GM19463 (cell line): ENCODE results near the gene KIAA0753.

ENCODE experiments used
- ATAC-seq: cut with Tn5 transposase; IDR thresholded peaks from one replicate; pipeline ENCODE4 v1.9.1; 2021; ENCODE audit warnings: mild to moderate bottlenecking, moderate library complexity; ENCODE audit not compliant: unreplicated experiment

KIAA0753 gene

DNA sequence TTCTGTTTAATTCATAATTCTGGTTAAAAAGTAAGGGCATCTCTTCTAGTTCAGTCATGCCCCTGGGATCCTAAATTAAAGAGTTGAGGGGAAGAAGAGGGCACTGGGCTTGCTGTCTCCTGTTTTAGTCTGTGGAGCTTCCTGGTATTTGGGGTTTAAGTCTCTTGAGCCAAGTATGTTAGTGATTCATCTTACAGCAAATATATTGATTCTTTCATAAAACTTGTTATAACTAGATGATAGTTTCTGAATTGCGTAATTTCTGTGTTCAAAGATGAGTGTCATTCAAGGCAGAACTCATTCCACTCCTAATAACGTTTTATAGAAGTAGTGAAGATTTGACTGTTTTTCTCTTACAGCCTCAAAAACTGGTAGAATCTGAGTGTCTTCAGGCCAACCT is 2.1 kb upstream of the KIAA0753 start:
- no peak for ATAC-seq

DNA sequence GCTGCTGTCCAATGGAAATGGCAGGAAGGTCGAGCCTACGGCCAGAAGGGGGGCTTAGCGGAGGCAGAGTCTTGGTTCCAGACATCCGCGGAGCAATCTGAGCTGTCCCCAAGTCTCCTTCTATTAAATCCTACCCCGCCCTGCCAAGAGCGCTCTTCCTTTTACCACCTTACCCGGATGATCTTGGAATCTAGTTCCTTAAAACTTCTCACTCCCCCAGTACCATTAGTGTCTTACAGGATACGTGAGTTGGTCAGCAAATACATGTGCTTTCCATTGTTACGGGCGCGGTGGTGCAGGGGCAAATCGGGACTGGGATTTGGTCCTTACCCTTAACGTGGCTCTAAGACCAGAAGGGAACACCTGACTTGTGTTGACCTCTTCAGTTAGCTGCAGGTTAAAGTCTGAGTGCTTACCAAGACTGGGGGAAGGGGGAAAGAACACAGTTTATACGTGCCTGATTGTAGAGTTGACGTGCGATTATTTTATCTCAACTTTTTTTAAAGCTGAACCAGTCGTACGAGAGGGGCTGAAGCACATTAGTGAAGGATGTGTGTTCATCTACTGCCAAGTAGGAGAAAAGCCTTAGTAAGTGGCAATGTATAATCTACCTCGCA is 844 bp upstream of the KIAA0753 start:
- ATAC-seq = no peak

DNA sequence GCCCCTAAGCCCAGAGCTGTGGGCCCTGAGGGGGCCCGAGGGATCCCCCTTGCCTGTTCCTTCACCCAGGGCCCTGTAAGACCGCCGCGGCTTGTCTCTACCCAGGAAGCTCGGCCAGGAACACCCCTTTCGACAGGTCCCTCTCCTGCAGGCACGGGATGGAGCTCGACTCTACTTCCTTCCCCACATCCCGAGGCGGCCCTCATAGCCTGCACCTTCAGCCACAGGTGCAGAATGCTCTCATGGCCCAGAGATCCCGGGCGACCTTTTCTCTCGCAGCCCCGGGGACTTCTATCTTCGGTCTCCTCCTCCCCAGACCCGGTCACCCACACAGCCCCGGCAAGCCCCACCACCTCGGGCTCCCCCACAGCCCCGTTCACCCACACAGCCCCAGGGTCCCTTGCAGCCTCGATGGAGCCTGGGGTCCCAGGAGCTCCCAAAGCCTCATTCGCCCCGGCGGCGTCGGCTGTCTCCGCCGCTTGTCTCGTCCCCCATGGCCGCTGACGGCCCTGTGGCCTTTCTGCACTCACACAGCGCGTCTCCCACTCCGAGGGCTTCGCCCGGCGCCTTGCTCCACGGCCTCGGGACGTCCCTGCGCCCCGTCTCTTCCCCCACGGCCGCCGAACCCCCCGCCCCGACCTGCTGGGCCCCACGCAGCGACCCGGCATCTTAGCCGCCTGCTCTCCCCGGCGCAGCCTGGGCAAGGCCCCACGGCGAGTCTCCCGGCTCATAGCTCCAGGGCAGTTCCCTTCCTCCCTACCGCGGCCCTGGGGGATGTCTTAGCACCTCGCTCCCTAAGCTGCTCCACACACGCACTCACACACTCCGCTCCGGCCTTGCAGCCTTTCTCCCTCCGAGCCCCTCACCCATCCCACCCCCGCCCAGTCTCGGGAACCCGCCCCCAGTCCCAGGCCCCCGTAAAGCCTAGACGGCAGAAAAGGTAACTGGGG is 650 bp downstream of the KIAA0753 start:
- ATAC-seq = no peak

DNA sequence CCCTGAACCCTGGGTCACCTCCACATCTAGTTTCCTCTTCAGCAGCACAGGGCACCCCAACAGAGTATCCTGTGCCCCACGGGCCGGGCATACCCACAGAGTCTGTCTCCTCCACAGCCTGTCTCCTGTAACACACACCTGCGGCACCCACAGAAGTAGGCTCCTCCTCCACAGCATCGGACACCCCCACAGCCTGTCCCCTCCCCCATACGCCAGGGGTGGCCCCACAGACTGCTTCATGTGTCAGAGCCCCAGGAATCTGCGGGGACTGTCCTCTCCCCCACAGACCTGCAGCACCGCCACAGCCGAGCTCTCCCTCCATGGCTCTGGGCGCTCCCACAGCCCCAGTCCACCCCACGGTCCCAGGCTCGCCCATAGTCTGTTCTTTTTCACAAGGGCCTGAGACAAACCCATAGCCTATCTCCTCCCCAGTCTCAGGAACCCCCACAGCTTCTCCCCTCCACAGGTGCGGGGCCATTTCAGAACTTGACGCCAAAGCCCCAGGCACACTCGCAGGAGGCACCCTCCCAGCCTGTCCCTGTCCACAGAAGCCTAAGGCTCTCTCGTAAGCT is 1.4 kb downstream of the KIAA0753 start:
- ATAC-seq = no peak

DNA sequence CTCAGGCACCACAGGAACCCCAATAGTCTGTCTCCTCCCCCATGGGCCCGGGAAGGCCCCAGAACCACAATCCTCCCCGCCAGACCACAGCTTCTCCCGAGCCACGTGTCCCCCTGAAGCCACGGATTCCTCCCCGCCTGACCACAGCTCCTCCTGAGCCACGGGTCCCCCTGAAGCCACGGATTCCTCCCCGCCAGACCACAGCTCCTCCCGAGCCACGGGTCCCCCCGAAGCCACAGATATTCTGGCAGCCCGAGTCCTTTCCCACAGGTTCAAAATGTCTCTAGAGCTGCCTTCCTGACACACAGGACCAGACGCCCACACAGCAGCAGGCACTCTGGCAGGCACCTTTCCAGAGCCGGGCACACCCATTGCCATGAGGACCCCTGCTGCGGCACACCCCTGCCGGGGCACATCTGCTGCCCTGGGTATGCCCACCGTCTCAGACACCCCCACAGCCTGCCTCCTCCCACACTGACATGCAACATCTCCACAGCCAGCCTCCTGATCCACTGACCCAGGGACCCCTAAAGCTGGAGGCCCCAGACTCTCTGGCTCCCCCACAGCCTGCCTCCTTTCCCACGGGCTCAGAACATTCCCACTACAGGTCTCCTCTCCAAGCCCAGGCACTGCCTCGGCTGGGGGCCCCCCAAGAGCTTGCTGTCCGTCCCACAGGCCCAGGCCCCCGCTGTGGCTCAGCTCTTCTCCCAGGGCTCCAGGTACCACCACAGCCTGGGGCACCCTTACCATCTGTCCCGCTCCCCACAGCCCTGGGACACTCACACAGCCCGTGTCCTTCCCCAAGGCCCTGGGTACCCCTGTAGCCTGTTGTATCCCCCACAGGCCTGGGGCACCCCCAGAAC is 2.2 kb downstream of the KIAA0753 start:
- ATAC-seq = no peak

DNA sequence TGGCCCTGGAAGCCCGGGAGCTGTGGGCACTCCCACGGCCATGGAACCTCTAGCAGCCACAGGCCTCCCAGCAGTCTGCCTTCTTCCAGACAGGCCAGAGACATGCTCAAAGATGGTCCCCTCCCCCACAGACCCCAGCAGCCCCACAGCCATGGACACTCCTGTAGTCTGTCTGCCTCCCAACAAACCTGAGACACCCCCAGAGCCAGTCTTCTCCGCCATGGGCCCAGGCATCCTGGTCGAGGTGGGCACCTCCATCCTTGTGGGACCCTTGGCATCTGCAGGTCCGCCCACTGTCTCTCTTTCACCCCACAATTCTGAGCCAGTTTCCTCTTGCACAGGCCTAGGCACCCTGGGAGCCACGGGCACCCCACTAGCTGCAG is 3.1 kb downstream of the KIAA0753 start:
- no peak for ATAC-seq

DNA sequence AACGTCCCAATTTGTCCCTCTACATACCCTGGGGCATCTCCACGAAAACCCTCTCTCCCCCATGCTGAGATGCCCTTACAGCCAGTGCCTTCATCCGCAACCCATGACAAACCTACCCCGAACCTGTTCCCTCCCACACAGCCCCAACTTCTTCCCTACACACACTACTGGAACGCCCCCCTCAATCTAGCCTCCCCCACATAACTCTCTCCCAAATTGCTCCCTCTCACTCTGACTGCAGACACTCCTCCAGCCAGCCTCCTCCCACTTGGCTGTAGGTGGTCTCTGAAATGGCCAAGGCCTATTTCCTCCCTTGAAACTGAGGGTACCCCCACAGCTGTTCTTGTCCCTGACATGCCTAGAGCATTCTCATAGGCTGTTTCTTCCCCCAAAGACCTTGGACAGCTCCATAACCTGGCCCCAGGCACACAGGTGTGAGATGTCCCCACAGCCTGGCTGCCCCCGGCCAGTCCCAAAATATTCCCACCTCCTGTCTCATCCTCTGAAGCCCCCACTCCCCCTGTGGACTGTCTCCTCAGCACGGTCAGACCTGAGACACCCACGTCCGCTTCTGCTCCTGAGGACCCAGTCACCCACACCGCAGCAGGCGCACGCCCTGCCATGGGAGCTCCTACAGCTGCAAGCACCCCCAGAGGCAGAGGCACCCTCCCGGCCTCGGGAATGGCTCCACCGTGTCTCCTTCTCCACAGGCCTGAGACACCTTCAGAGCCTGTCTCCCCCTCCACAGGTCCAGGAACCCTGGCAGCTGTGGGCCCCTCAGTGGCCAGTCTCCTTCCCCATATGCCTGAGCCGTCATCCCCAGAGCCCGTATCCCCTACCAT is 3.7 kb downstream of the KIAA0753 start:
- ATAC-seq = no peak

DNA sequence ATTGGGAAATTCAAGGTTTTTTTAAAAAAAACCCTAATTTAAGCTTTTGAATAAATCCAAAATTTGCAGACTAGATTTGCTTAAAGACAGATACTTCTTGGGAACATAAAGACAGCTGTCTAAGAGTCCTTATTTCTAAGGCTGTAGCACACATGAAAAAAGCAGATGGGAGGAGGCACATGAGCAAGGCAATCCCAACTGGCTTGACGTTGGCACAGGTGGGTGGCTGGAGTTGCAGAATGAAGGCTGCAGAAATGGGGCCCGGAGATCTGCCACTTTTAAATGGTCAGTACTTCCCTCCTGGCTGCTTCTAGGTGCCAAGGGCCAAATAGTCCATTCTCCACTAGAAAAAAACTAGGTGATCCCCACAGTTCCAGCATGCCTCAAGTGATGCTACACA is 4.4 kb downstream of the KIAA0753 start:
- no peak for ATAC-seq

DNA sequence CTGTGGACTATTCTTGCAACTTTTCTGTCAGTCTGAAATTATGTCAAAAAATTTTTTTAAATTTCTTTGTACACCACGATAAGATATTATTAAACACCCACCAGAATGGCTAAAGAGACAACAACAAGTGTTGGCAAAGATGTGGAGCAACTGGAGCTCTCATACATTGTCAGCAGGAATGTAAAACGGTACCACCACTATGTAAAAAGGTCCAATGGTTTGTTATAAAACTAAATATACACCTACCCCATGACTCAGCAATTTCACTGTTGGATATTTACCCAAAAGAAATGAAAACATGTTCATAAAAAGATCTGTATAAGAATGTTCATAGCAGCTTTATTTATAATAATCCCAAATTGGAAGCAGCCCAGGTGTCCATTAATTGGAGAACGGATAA is 7.2 kb downstream of the KIAA0753 start:
- no peak for ATAC-seq

DNA sequence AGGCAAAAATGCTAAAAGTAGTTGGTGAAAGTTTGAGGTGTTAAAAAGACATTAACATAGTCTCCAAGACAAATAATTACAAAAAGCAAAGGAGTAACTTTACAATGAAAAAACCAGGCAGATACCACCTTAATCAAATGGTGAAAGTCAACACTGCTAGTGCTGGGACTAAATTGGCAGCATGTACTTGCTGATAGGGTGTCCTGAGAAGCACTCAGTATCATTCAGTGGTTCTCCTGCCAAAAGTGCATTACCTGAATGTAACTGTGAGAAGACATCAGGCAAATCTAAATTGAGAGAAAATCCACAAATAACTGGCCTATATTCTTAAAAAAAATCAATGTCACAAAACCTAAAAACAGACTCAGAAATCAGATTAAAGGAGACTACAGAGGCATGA is 8.0 kb downstream of the KIAA0753 start:
- ATAC-seq = no peak

DNA sequence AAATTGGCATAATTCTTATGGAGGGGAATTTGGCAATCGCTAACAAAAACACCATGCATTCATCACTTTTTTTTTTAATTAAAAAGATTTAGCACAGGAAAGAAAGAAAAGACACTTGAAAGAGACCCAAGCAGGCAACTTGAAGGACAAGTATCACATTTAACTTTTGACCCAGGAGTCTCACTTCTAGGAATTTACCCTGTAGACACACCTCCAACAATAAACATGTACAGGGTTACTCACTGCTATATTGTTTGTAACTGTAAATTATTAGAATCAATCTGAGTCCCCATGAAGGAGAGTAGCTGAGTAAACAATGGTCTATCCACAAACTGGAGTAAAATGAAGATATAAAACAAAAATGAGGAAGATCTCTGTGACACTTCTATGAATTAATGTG is 10.1 kb downstream of the KIAA0753 start:
- no peak for ATAC-seq

DNA sequence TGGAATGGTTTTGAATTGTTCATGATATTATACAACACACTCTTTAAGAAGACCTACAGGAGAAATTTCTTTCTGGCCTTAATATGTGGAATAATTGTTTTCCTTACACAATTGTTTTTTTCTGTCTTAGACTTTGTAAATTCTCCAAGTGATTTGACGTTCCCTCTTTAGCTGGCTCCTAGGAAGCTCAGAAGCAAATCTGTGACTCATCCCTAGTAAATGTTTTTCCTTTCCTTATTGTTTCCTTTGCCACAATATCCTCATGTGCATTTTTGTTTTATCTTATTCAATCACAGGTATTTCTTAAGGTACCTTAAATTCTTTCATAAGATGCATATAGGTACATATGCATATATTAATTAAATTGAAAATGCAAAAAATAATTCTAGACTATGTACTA is 13.5 kb downstream of the KIAA0753 start:
- ATAC-seq = no peak

DNA sequence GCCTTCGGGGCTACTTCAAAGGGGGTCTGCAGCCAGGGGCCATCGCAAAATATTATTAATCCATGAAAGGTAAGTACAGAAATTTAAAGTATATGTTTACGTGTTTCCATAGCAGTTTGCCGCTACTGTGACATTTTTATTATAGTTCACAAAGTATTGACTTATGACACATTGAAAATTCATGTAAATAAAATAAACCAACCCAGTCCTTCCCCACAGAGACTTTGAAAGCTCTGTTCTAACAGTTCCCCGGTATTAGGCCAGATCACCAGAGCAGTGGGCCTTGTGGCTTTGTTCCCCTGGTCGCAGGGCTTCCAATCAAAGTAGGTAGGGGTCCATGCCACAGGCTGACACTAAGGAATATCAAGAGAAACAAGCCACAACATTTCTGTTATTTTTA is 13.9 kb downstream of the KIAA0753 start:
- ATAC-seq = no peak

DNA sequence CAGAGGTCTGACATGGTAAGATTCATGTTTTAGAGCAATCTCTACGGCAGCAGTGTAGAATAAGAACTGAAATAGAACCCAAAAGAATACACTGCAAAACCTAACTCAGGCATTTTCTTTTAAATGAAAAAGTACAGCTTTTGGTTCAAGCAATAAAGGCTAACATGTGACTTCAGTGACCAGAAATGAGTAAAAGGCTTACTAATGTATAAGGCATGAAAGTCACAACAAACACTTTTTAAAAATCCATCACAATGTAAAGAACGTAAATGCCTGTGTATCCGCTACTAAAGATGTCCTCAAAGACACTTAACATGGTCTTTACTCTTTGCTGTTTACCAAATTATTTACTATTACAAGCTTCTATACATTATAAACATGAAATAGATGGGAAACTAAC is 16.6 kb downstream of the KIAA0753 start:
- ATAC-seq = no peak

DNA sequence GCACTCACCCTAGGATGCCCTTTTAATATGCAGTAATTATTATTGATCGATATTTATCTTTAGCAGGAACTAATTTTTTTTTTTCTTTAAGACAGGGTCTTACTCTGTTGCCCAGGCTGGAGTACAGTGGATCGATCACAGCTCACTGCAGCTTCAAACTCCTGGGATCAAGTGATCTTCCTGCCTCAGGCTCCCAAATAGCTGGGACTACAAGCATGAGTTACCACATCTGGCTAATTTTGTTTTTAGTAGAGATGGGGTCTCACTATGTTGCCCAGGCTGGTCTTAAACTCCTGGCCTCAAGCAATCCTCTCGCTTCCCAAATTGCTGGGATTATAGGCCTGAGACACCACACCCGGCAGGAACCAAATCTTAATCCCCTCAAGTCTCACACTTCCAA is 29.3 kb downstream of the KIAA0753 start:
- no peak for ATAC-seq

DNA sequence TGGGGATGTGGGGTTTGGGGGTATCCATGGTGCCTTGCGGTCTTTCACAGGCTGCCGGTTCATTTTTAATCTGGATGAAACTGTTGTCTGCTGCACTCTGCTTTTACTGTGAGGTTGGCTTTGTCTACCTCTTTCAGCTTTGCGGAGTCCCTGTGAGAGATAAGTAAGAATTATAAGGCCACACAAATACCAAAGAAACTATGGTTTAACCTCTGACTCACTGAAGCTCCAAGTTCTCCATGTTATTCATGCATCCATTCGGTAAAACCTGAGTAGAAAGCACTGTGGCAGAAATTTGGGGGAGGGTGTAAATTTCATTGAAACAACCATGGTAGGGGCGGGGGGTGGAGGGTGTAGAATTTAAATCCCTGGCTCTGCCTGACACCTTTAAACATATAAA is 30.5 kb downstream of the KIAA0753 start:
- no peak for ATAC-seq

DNA sequence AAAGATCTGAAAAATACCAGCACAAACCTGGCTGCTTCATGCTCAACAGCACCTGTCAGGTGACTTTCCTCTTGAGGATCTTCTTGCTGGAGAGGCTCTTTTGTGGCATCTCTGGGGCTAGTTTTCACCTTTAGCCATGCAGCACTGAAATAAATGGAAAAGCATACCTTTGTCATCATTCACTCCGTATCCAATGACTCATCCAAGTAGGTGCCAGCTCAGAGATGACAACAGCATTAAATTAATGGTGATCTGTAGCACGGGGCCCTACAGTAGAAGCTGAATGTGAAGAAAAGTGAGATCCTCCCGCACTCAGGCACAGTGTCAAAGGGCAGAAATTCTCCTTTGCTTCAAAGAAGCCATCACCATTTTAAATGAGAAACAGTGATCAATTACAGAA is 32.2 kb downstream of the KIAA0753 start:
- ATAC-seq = no peak

DNA sequence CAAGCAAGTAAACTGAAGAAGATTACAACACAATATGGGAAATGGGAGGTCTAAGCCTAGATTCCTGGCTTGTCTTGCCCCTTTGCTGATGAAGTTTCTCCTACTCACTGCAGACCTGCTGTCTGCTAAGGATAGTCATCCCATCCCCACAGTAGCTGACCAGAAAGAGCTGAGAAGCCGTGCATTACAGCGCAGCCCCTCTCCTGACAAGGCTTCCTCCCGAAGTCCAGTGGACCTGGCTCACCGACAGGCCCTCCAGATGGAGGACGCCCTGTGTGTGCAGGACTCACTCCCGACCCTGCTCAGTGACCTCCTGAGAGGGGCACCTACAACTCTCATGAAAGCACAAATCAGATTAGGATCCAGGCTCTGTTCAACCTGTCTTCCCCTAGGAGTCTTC is 35.4 kb downstream of the KIAA0753 start:
- ATAC-seq = no peak

DNA sequence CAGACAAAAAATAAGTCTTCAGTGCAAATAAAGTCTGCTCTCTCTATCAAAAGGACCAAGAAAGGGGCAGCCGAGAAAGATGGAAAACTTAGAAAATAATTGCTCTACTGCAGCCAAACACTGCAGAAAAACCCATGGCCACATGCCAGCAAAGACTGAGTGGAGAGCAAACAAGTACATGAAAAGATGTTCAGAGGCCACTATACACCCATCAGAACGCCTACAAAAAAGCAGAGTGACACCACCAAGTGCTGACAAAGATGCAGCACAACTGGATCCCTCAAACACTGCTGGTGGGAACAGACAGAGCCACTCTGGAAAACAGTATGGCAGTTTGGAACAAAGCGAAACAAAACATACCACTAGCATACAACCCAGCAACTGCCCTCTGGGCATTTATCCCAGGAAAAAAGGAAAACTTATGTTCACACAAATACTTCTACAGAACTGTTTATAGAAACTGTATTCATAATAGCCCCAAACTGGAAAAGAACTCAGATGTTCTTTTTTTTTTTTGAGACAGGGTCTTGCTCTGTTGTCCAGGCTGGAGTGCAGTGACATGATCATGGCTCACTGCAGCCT is 36.7 kb downstream of the KIAA0753 start:
- ATAC-seq = no peak

DNA sequence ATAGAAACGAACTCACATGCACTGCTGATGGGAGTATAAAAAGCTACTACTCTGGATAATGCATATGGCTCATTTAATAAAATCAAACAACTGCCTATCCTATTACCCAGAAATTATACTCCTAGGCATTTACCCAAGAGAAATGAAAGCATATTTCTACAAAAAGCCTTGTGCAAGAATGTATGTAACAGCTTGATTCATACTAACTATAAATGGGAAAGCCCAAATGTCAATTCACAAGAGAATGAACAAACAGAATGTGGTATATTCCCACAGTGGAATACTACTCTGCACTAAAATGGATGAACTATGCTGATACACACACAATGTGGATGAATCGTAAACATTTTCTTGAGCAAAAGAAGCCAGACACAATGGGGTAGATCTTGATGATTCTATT is 38.4 kb downstream of the KIAA0753 start:
- ATAC-seq = no peak
